Neural cell (in vitro differentiated cells): ENCODE data around the gene CDT1. TPM values are rescaled to one million over a fixed set of nuclear protein-coding genes. Genes with fewer than 3 reads are reported as not detected.

Experiments
- H2AFZ ChIP-seq: fragments of 200-600, 300-800 bp; sonication (generic), shearing (Covaris generic); 2 replicates; pipeline ENCODE4 v1.6.0; 2014; ENCODE audit warnings: low read depth, mild to moderate bottlenecking, antibody characterized with exemption, low read length, moderate library complexity
- H3F3A ChIP-seq: fragments of 200-600 bp; shearing (Covaris generic); 2 replicates; pipeline ENCODE4 v1.6.1; 2016; ENCODE audit warnings: mild to moderate bottlenecking, moderate library complexity, mixed read lengths, antibody characterized with exemption, low read length; ENCODE audit not compliant: insufficient read depth, poor library complexity, severe bottlenecking
- H3K27ac ChIP-seq: fragments of 200-600, 300-800 bp; sonication (generic), shearing (Covaris generic); 2 replicates; pipeline ENCODE4 v1.5.1; 2014; ENCODE audit warnings: mild to moderate bottlenecking, low read length, moderate library complexity
- H3K27me3 ChIP-seq: fragments of 300-800, 200-600 bp; sonication (generic), shearing (Covaris generic); 2 replicates; pipeline ENCODE4 v1.6.0; 2014; ENCODE audit warnings: mild to moderate bottlenecking, low read depth, low read length, moderate library complexity; ENCODE audit not compliant: insufficient read depth
- H3K36me3 ChIP-seq: fragments of 300-800, 200-600 bp; sonication (generic), shearing (Covaris generic); 2 replicates; pipeline ENCODE4 v1.5.1; 2014; ENCODE audit warnings: mild to moderate bottlenecking, antibody characterized with exemption, low read length, moderate library complexity; ENCODE audit not compliant: insufficient read depth
- H3K4me2 ChIP-seq: fragments of 300-800, 200-600 bp; sonication (generic), shearing (Covaris generic); 2 replicates; pipeline ENCODE4 v1.6.0; 2014; ENCODE audit warnings: mild to moderate bottlenecking, low read length
- H3K4me3 ChIP-seq: fragments of 300-800, 200-600 bp; sonication (generic), shearing (Covaris generic); 2 replicates; pipeline ENCODE4 v1.5.1; 2014; ENCODE audit warnings: mild to moderate bottlenecking, low read length, moderate library complexity
- H3K79me2 ChIP-seq: fragments of 200-600 bp; shearing (Covaris generic); replicated peaks from 2 replicates; pipeline ENCODE4 v1.6.0; 2014; ENCODE audit warnings: mild to moderate bottlenecking, low read length, moderate library complexity; ENCODE audit not compliant: insufficient read depth
- H3K9ac ChIP-seq: fragments of 300-800, 200-600 bp; sonication (generic), shearing (Covaris generic); 2 replicates; pipeline ENCODE4 v1.6.1; 2016; ENCODE audit warnings: mild to moderate bottlenecking, low read length, mixed read lengths
- H3K9me2 ChIP-seq: fragments of 200-600 bp; shearing (Covaris generic); 2 replicates; pipeline ENCODE4 v1.6.1; 2016; ENCODE audit warnings: mild to moderate bottlenecking, low read length, mixed read lengths; ENCODE audit not compliant: insufficient read depth
- H3K9me3 ChIP-seq: fragments of 200-600, 300-800 bp; sonication (generic), shearing (Covaris generic); 2 replicates; pipeline ENCODE4 v1.6.1; 2016; ENCODE audit warnings: mild to moderate bottlenecking, mixed run types, low read length, moderate library complexity, mixed read lengths
- H4K20me1 ChIP-seq: fragments of 200-600 bp; shearing (Covaris generic); 2 replicates; pipeline ENCODE4 v1.6.1; 2016; ENCODE audit warnings: mild to moderate bottlenecking, mixed run types; ENCODE audit not compliant: insufficient read depth
- EZH2 ChIP-seq: fragments of 200-600, 300-800 bp; shearing (Covaris generic), sonication (generic); IDR thresholded peaks from 2 replicates; pipeline ENCODE4 v1.6.1; 2014; ENCODE audit warnings: antibody characterized with exemption, low read length, borderline replicate concordance, mild to moderate bottlenecking; ENCODE audit not compliant: insufficient read depth, poor library complexity, severe bottlenecking
- MXI1 ChIP-seq: fragments of 450-650 bp; conservative IDR thresholded peaks from 2 replicates; pipeline ENCODE4 v1.6.1; 2014; ENCODE audit warnings: antibody characterized with exemption, mild to moderate bottlenecking; ENCODE audit not compliant: poor library complexity, severe bottlenecking
- REST ChIP-seq: IDR thresholded peaks from 2 replicates; pipeline ENCODE4 v1.6.1; 2012; ENCODE audit warnings: borderline replicate concordance
- SMC3 ChIP-seq: fragments of 450-650 bp; conservative IDR thresholded peaks from 2 replicates; pipeline ENCODE4 v1.6.1; 2014; ENCODE audit warnings: antibody characterized with exemption, mild to moderate bottlenecking, moderate library complexity; ENCODE audit not compliant: poor library complexity
- TAF1 ChIP-seq: IDR thresholded peaks from 2 replicates; pipeline ENCODE4 v1.6.1; 2012; ENCODE audit warnings: low read depth
- polyA plus RNA-seq: library from polyadenylated mRNA; depleted of rRNA; stranded (reverse); fragments of >200 nt; gene quantifications from 2 replicates; pipeline ENCODE4 v1.2.3, GENCODE V29; 2014
- TF ChIP-seq, protein P1 (sequence below): fragments of 450-650 bp; IDR thresholded peaks from 2 replicates; pipeline ENCODE4 v1.5.1; 2014; ENCODE audit warnings: antibody characterized with exemption, mild to moderate bottlenecking, moderate library complexity; ENCODE audit not compliant: poor library complexity, severe bottlenecking

Gene CDT1
- polyA plus RNA-seq, 1 donor from 2014 or later, result 1.0 TPM

DNA sequence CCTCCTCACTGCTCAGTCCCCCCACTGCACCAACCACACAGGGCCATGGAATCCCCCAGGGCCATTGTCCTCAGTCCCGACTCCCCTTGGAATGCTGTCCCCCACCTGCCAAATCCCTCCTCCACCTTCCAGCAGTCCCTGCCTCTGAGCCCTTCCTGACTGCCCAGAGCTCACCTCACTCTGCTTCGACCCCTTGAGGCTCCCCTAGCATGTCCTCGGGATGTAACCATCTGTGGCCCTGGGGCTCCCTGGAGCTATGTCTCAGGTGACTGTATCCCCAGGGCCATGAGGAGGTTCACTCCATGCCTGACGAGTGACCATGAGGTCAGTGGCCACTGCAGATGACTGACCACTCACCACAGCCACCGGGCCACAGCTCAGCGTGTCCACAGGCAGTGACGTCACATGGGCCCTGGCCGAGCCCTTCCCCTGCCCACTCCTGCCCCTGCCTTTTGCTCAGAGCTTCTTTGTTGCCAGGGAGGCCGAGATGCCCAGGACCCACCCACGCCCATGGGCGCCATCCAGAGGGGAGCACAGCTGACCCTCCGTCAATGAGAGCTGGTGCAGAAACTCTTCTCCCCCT is 10.8 kb upstream of the CDT1 start:
- Histone ChIP-seq H3K4me3 (no peak overlapping the region), H3K9ac (no peak overlapping the region), H3K9me3 (no peaks in the 10 kb centered on the region), H2AFZ (no peak overlapping the region), H3F3A (no peaks in the 10 kb centered on the region), H3K9me2 (no peaks in the 10 kb centered on the region), H3K36me3 (no peaks in the 10 kb centered on the region), H4K20me1 (no peaks in the 10 kb centered on the region), H3K4me2 (no peak overlapping the region), H3K79me2 (no peaks in the 10 kb centered on the region), H3K27ac (no peak overlapping the region), H3K27me3 (no peaks in the 10 kb centered on the region)
- TF ChIP-seq SMC3, result no peak
- TF ChIP-seq EZH2, result no peak
- TF ChIP-seq REST, result no peak

DNA sequence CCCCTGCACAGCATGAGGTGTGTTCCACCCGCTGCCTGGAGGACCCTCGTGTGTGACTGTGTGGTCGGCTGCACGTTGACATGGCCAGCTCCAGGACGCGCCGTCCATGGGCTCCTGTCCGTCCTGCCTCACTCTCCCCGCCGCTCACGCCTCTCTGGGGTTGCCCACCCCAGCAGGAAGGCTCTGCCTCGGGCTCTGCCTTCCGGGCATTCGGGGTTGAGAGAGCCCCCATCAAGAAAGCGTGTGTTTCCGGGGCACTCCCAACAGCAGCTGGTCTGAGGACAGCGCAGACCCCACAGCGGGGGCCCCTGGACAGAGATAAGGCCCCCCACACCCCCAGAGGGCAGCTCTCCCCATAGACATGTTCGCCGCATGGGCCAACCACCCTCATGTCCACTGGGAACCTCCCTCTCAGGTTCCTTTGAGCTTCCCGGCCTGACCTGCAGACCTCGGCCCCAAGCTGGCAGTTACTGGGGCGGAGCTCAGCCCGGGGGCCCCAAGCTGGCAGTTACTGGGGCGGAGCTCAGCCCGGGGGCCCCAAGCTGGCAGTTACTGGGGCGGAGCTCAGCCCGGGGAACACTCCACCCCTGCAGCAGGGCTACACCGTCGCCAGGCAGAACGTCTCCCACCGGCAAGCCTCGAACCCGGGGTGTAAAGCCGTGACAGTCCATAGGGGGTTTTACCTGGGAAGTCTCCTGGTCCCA is 10.2 kb upstream of the CDT1 start:
- no peak overlapping the region for H2AFZ ChIP-seq
- H3F3A ChIP-seq, result no peaks in the 10 kb centered on the region
- no peaks in the 10 kb centered on the region for H3K36me3 ChIP-seq
- H3K27me3 ChIP-seq, result no peaks in the 10 kb centered on the region
- no peaks in the 10 kb centered on the region for H3K9me2 ChIP-seq
- no peak overlapping the region for H3K27ac ChIP-seq
- no peaks in the 10 kb centered on the region for H3K9me3 ChIP-seq
- no peak overlapping the region for H3K4me2 ChIP-seq
- H4K20me1 ChIP-seq, result no peaks in the 10 kb centered on the region
- no peaks in the 10 kb centered on the region for H3K79me2 ChIP-seq
- no peak overlapping the region for H3K4me3 ChIP-seq
- no peak for TF ChIP-seq TAF1
- no peak for TF ChIP-seq MXI1
- TF ChIP-seq REST, result no peak
- TF ChIP-seq EZH2, result no peak
- TF ChIP-seq, protein P1, sequence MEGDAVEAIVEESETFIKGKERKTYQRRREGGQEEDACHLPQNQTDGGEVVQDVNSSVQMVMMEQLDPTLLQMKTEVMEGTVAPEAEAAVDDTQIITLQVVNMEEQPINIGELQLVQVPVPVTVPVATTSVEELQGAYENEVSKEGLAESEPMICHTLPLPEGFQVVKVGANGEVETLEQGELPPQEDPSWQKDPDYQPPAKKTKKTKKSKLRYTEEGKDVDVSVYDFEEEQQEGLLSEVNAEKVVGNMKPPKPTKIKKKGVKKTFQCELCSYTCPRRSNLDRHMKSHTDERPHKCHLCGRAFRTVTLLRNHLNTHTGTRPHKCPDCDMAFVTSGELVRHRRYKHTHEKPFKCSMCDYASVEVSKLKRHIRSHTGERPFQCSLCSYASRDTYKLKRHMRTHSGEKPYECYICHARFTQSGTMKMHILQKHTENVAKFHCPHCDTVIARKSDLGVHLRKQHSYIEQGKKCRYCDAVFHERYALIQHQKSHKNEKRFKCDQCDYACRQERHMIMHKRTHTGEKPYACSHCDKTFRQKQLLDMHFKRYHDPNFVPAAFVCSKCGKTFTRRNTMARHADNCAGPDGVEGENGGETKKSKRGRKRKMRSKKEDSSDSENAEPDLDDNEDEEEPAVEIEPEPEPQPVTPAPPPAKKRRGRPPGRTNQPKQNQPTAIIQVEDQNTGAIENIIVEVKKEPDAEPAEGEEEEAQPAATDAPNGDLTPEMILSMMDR, result no peak
- H3K9ac ChIP-seq, result no peak overlapping the region
